HCT116 (cell line): ENCODE measurements around the gene SPRR2D. TPM values are rescaled to one million over a fixed set of nuclear protein-coding genes. Genes with fewer than 3 reads are reported as not detected.
"Not testable (repeated sequence)": the region's sequence is repeated elsewhere in the genome, so short reads cannot be mapped to it uniquely, and the experiment has no call there.

ENCODE experiments used
- ATAC-seq: fragments of 200-7000 bp; cut with Tn5 transposase; 2 replicates; pipeline ENCODE4 v1.9.1; 2020; ENCODE audit warnings: mild to moderate bottlenecking, moderate library complexity
- BruUV-seq: library from RNA; stranded (reverse); fragments of 400-500 nt; replicated peaks from 2 replicates; lab custom pipeline; 2021; lab: Mats Ljungman, UMichigan
- CTCF ChIA-PET: fragments of 300-600 bp; sonication (Branson Sonifier 250); formaldehyde crosslinking; loops from one replicate; lab custom pipeline; 2021; ENCODE audit warnings: antibody characterized with exemption; lab: Charles Lee
- POLR2A ChIA-PET: fragments of 300-600, 350-600 bp; sonication (Branson Sonifier 250); formaldehyde crosslinking; loops from one replicate; lab custom pipeline; 2021; ENCODE audit warnings: antibody characterized with exemption; lab: Charles Lee
- RAD21 ChIA-PET, 2 experiments: fragments of 300-600 bp; sonication (Branson Sonifier 250); formaldehyde crosslinking; loops; one replicate each; lab custom pipeline; 2023; ENCODE audit warnings: low total read pairs in 2 of 2; ENCODE audit not compliant: uncharacterized antibody in 2 of 2, unreplicated experiment in 2 of 2, low non-redundant PET in 1 of 2; lab: Charles Lee
- DNase-seq: peaks from one replicate; pipeline ENCODE4 v3.0.0-alpha.2; 2010; ENCODE audit warnings: low read depth, low spot score
- H2AFZ ChIP-seq: fragments of 200-600 bp; shearing (Covaris generic), sonication (generic); 2 replicates; pipeline ENCODE4 v1.6.1; 2017; ENCODE audit warnings: low read depth, mixed run types, mixed read lengths, antibody characterized with exemption, low read length; ENCODE audit not compliant: poor library complexity, severe bottlenecking
- H3K27ac ChIP-seq: 2 replicates; pipeline ENCODE4 v1.5.1; 2012; ENCODE audit warnings: low read depth, low read length
- H3K27me3 ChIP-seq: fragments of 200-600 bp; sonication (generic); 2 replicates; pipeline ENCODE4 v1.6.1; 2016; ENCODE audit warnings: mixed run types, low read length, mixed read lengths; ENCODE audit not compliant: insufficient read depth
- H3K36me3 ChIP-seq, 2 experiments: fragments of 200-500 bp in 1 of 2; fragments of 200-600 bp in 1 of 2; sonication (Bioruptor generic) in 1 of 2; sonication (generic) in 1 of 2; 2 replicates each; pipeline versions ENCODE4 v1.5.1 to v1.6.1; 2014 to 2016; ENCODE audit warnings: low read length in 2 of 2, inconsistent platforms in 1 of 2, mixed read lengths in 1 of 2, mixed run types in 1 of 2; ENCODE audit not compliant: insufficient read depth in 2 of 2, control insufficient read depth in 1 of 2
- H3K4me1 ChIP-seq, 2 experiments: fragments of 200-600 bp in 1 of 2; sonication (generic) in 1 of 2; 2 replicates each; pipeline versions ENCODE4 v1.5.1 to v1.6.1; 2012 to 2017; ENCODE audit warnings: low read length in 2 of 2, inconsistent platforms in 1 of 2, mild to moderate bottlenecking in 1 of 2, mixed read lengths in 1 of 2, mixed run types in 1 of 2, moderate library complexity in 1 of 2; ENCODE audit not compliant: insufficient read depth in 2 of 2, control insufficient read depth in 1 of 2
- H3K4me2 ChIP-seq: fragments of 200-600 bp; sonication (generic); 2 replicates; pipeline ENCODE4 v1.6.1; 2017; ENCODE audit warnings: mixed run types, low read length, mixed read lengths
- H3K4me3 ChIP-seq, 2 experiments: fragments of 200-600 bp in 1 of 2; sonication (generic) in 1 of 2; replicated peaks in 1 of 2; 2 replicates each; pipeline ENCODE4 v1.5.1; 2011 to 2016; ENCODE audit warnings: low read length in 2 of 2, control low read depth in 1 of 2, low read depth in 1 of 2, mild to moderate bottlenecking in 1 of 2, mixed read lengths in 1 of 2, mixed run types in 1 of 2
- H3K79me2 ChIP-seq: fragments of 200-600 bp; sonication (generic); 2 replicates; pipeline ENCODE4 v1.6.1; 2017; ENCODE audit warnings: mild to moderate bottlenecking, mixed run types, low read length, moderate library complexity, mixed read lengths; ENCODE audit not compliant: insufficient read depth
- H3K9ac ChIP-seq: fragments of 200-600 bp; sonication (generic); 2 replicates; pipeline ENCODE4 v1.6.1; 2016; ENCODE audit warnings: low read length, mixed read lengths
- H3K9me2 ChIP-seq: fragments of 200-600 bp; sonication (generic), shearing (Covaris generic); 2 replicates; pipeline ENCODE4 v1.6.1; 2017; ENCODE audit warnings: mixed run types, mild to moderate bottlenecking, moderate library complexity; ENCODE audit not compliant: insufficient read depth
- H3K9me3 ChIP-seq, 2 experiments: fragments of 200-500 bp in 1 of 2; fragments of 200-600 bp in 1 of 2; sonication (Bioruptor generic) in 1 of 2; sonication (generic) in 1 of 2; 2 replicates each; pipeline ENCODE4 v1.6.1; 2014 to 2017; ENCODE audit warnings: low read length in 2 of 2, mixed read lengths in 2 of 2, inconsistent platforms in 1 of 2, low read depth in 1 of 2, mild to moderate bottlenecking in 1 of 2, mixed run types in 1 of 2, moderate library complexity in 1 of 2; ENCODE audit not compliant: control insufficient read depth in 1 of 2, insufficient read depth in 1 of 2
- H4K20me1 ChIP-seq: fragments of 200-600 bp; sonication (generic), shearing (Covaris generic); 2 replicates; pipeline ENCODE4 v1.6.1; 2017; ENCODE audit warnings: mixed run types, mild to moderate bottlenecking, moderate library complexity; ENCODE audit not compliant: insufficient read depth
- RAD21 ChIP-seq: IDR thresholded peaks from 2 replicates; pipeline ENCODE4 v1.6.1; 2012; ENCODE audit warnings: low read depth, mild to moderate bottlenecking
- TCF7L2 ChIP-seq: IDR thresholded peaks from 2 replicates; pipeline ENCODE4 v1.7.0; 2011; ENCODE audit warnings: borderline replicate concordance, inconsistent platforms; ENCODE audit not compliant: insufficient read depth, insufficient read length; ENCODE audit errors: extremely low read depth
- intact Hi-C: fragments of 100-400 bp; cut with micrococcal nuclease; formaldehyde crosslinking; loops from 2 replicates; pipeline ENCODE4 v1.10.0; 2022
- total RNA-seq: library from RNA; stranded (reverse); gene quantifications from one replicate; pipeline ENCODE4 v1.2.1, GENCODE V29; 2021; ENCODE audit not compliant: unreplicated experiment

Gene SPRR2D
- total RNA-seq, 1 experiment from 2014 or later = 6.9 TPM

- no peak for TF ChIP-seq TCF7L2
- no peak for TF ChIP-seq RAD21
These were observed 17.8 kb downstream of the SPRR2D start (continued) for GRCh38 chr1:153023109-153023508.

- H3K9me3 ChIP-seq, H3K9me2 ChIP-seq, H3K36me3 ChIP-seq, H3K4me2 ChIP-seq, H2AFZ ChIP-seq, BruUV-seq, DNase-seq, intact Hi-C loops, H3K9ac ChIP-seq, H4K20me1 ChIP-seq, ATAC-seq, H3K4me1 ChIP-seq, CTCF ChIA-PET, H3K27ac ChIP-seq, RAD21 ChIA-PET, POLR2A ChIA-PET, H3K79me2 ChIP-seq, H3K4me3 ChIP-seq: not testable (repeated sequence)
- H3K27me3 ChIP-seq = peaks cover 17% of the 10 kb centered on the region
These were observed 18.6 kb downstream of the SPRR2D start for GRCh38 chr1:153022340-153022739.

GRCh38 chr1:153021829-153022228 lies 19.1 kb downstream of the SPRR2D start:
- H3K4me1 ChIP-seq, CTCF ChIA-PET, H3K4me2 ChIP-seq, H2AFZ ChIP-seq, H3K36me3 ChIP-seq, H4K20me1 ChIP-seq, H3K79me2 ChIP-seq, BruUV-seq, H3K9me3 ChIP-seq, H3K4me3 ChIP-seq, RAD21 ChIA-PET, H3K9ac ChIP-seq, ATAC-seq, intact Hi-C loops, POLR2A ChIA-PET, H3K27ac ChIP-seq, H3K9me2 ChIP-seq, DNase-seq: not testable (repeated sequence)
- H3K27me3 ChIP-seq = peaks cover 17% of the 10 kb centered on the region

GRCh38 chr1:153011235-153011758 lies 29.6 kb downstream of the SPRR2D start:
- CTCF ChIA-PET, RAD21 ChIA-PET, H3K4me1 ChIP-seq, BruUV-seq, H3K9me2 ChIP-seq, H3K4me3 ChIP-seq, H3K27ac ChIP-seq, H3K9ac ChIP-seq, H3K27me3 ChIP-seq, POLR2A ChIA-PET, H3K4me2 ChIP-seq, H3K79me2 ChIP-seq, ATAC-seq, H4K20me1 ChIP-seq, H2AFZ ChIP-seq, intact Hi-C loops, DNase-seq, H3K36me3 ChIP-seq, H3K9me3 ChIP-seq: not testable (repeated sequence)
